Esophagus squamous epithelium (tissue), 5 donors: ENCODE data around the gene TAOK1. TPM values are rescaled to one million over a fixed set of nuclear protein-coding genes. Genes with fewer than 3 reads are reported as not detected.

Experiments
- DNase-seq: peaks from one replicate; lab custom pipeline; 2025; lab: John Stamatoyannopoulos, UW
- H3K27ac ChIP-seq, 4 donors: fragments of 200-600 bp; sonication (generic); one replicate each; pipeline ENCODE4 v1.5.1; 2016 to 2019; ENCODE audit warnings: mild to moderate bottlenecking in 1 of 4
- H3K27me3 ChIP-seq, 4 donors: fragments of 200-600 bp; sonication (generic); 1 replicate in 3 of 4; 2 replicates in 1 of 4; pipeline versions ENCODE4 v1.5.1 to v1.6.0; 2017 to 2021; ENCODE audit warnings: antibody characterized with exemption in 1 of 4
- H3K36me3 ChIP-seq, 3 donors: fragments of 200-600 bp; sonication (generic); one replicate each; pipeline ENCODE4 v1.5.1; 2016 to 2019
- H3K4me1 ChIP-seq, 3 donors: fragments of 200-600 bp; sonication (generic); one replicate each; pipeline ENCODE4 v1.5.1; 2017 to 2019
- H3K4me3 ChIP-seq, 4 donors: fragments of 200-600 bp; sonication (generic); 1 replicate in 3 of 4; 2 replicates in 1 of 4; pipeline ENCODE4 v1.5.1; 2016 to 2019; ENCODE audit warnings: mild to moderate bottlenecking in 2 of 4, moderate library complexity in 1 of 4
- H3K9me3 ChIP-seq, 3 donors: fragments of 200-600 bp; sonication (generic); one replicate each; pipeline ENCODE4 v1.5.1; 2016 to 2019
- CTCF ChIP-seq, 6 experiments: fragments of 450-650 bp in 4 of 6; fragments of 200-600 bp in 2 of 6; sonication (generic) in 2 of 6; IDR thresholded peaks; one replicate each; pipeline ENCODE4 v1.5.1; 2016 to 2019; ENCODE audit warnings: antibody characterized with exemption in 6 of 6, mild to moderate bottlenecking in 4 of 6, moderate library complexity in 4 of 6
- POLR2A ChIP-seq, 4 donors: fragments of 450-650 bp; IDR thresholded peaks; one replicate each; pipeline ENCODE4 v1.6.1; 2017; ENCODE audit warnings: antibody characterized with exemption in 4 of 4, mild to moderate bottlenecking in 4 of 4, moderate library complexity in 3 of 4
- WGBS, 2 donors: methylation state at CpG; one replicate each; pipeline ENCODE4 v1.1.5; 2018; 5-methylcytosine and 5-hydroxymethylcytosine counted together
- intact Hi-C: fragments of 100-400 bp; cut with DNase I; formaldehyde crosslinking; loops from one replicate; pipeline ENCODE4 v1.15.0; 2022
- total RNA-seq, 4 donors: library from RNA; depleted of rRNA; stranded (reverse); fragments of >200 nt; gene quantifications; one replicate each; pipeline ENCODE4 v1.1.0, GENCODE V29; 2016
- donor health status: DM: yes; HTN: yes; CAD: no.

Gene TAOK1
- total RNA-seq, 4 donors from 2014 or later, result 24.9 to 41.4 (median 38.7) TPM

GRCh38 chr17:29394761-29395160 lies 4.6 kb downstream of the TAOK1 start:
- H3K4me1 ChIP-seq, result peaks cover 5 to 48% (median 14%) of the 10 kb centered on the region in 3 donors
- WGBS, 2 donors, result 94 to 95% methylated on average over 4 of the region's 4 CpGs
- TF ChIP-seq POLR2A (IDR thresholded peaks at IDR 0.05) (no peak), CTCF (IDR thresholded peaks at IDR 0.05) (no peak)
- H3K4me3 ChIP-seq, result no peak overlapping the region
- H3K36me3 ChIP-seq, result peaks cover 0 to 21% (median 0%) of the 10 kb centered on the region in 3 donors
- no peak for DNase-seq
- intact Hi-C loops, result no loop called here
- H3K27ac ChIP-seq, result no peak overlapping the region
- no peaks in the 10 kb centered on the region for H3K27me3 ChIP-seq
- H3K9me3 ChIP-seq, result no peaks in the 10 kb centered on the region

GRCh38 chr17:29396066-29396465 lies 5.9 kb downstream of the TAOK1 start:
- no peak overlapping the region for H3K27ac ChIP-seq
- no peak for TF ChIP-seq POLR2A (IDR thresholded peaks at IDR 0.05)
- TF ChIP-seq CTCF (IDR thresholded peaks at IDR 0.05), result no peak
- no peak for DNase-seq
- 69 to 76% methylated on average over 2 of the region's 2 CpGs for WGBS, 2 donors
- H3K9me3 ChIP-seq, result no peaks in the 10 kb centered on the region
- intact Hi-C loops, result no loop called here
- H3K36me3 ChIP-seq, result peaks cover 0 to 34% (median 0%) of the 10 kb centered on the region in 3 donors
- H3K4me3 ChIP-seq, result no peak overlapping the region
- H3K27me3 ChIP-seq, result no peaks in the 10 kb centered on the region
- peaks cover 5 to 46% (median 14%) of the 10 kb centered on the region in 3 donors for H3K4me1 ChIP-seq

GRCh38 chr17:29399634-29400033 lies 9.5 kb downstream of the TAOK1 start:
- Histone ChIP-seq H3K27me3 (no peaks in the 10 kb centered on the region), H3K36me3 (peaks cover 0 to 57% (median 0%) of the 10 kb centered on the region in 3 donors), H3K9me3 (no peaks in the 10 kb centered on the region), H3K4me3 (no peak overlapping the region), H3K27ac (no peak overlapping the region), H3K4me1 (peaks cover 0 to 17% (median 0%) of the 10 kb centered on the region in 3 donors)
- DNase-seq, result no peak
- TF ChIP-seq CTCF (IDR thresholded peaks at IDR 0.05), result no peak
- no peak for TF ChIP-seq POLR2A (IDR thresholded peaks at IDR 0.05)
- WGBS, 2 donors, result 91 to 94% methylated on average over 4 of the region's 4 CpGs
- intact Hi-C loops, result no loop called here

GRCh38 chr17:29400818-29401217 lies 10.7 kb downstream of the TAOK1 start:
- H3K4me1 ChIP-seq, result peaks cover 0 to 9% (median 0%) of the 10 kb centered on the region in 3 donors
- intact Hi-C loops, result no loop called here
- H3K9me3 ChIP-seq, result no peaks in the 10 kb centered on the region
- TF ChIP-seq POLR2A (IDR thresholded peaks at IDR 0.05) (no peak), CTCF (IDR thresholded peaks at IDR 0.05) (no peak)
- H3K36me3 ChIP-seq, result peaks cover 0 to 69% (median 0%) of the 10 kb centered on the region in 3 donors
- no peak for DNase-seq
- WGBS, 2 donors, result 92% methylated on average over 4 of the region's 4 CpGs; no CpG with 5 or more reads in 1 of the 2 donors
- H3K4me3 ChIP-seq, result no peak overlapping the region
- no peak overlapping the region for H3K27ac ChIP-seq
- no peaks in the 10 kb centered on the region for H3K27me3 ChIP-seq

GRCh38 chr17:29401258-29401657 lies 11.1 kb downstream of the TAOK1 start:
- TF ChIP-seq CTCF (IDR thresholded peaks at IDR 0.05) (no peak), POLR2A (IDR thresholded peaks at IDR 0.05) (no peak)
- intact Hi-C loops, result no loop called here
- no peak for DNase-seq
- Histone ChIP-seq H3K4me3 (no peak overlapping the region), H3K27ac (no peak overlapping the region), H3K4me1 (peaks cover 0 to 5% (median 0%) of the 10 kb centered on the region in 3 donors), H3K27me3 (no peaks in the 10 kb centered on the region), H3K9me3 (no peaks in the 10 kb centered on the region), H3K36me3 (peaks cover 0 to 73% (median 0%) of the 10 kb centered on the region in 3 donors)
- WGBS, 2 donors, result 87 to 88% methylated on average over 4 of the region's 4 CpGs
